Ovary (tissue), 3 donors: ENCODE measurements around the gene CEP128.

Experiments used
- CTCF ChIP-seq, 3 donors: fragments of 450-650 bp in 2 of 3; fragments of 200-600 bp in 1 of 3; IDR thresholded peaks; one replicate each; pipeline versions ENCODE4 v1.5.1 to v1.8.0; 2016 to 2022; ENCODE audit warnings: antibody characterized with exemption in 3 of 3, mild to moderate bottlenecking in 1 of 3
- POLR2A ChIP-seq: fragments of 450-650 bp; IDR thresholded peaks from one replicate; pipeline ENCODE4 v1.6.1; 2017; ENCODE audit warnings: antibody characterized with exemption, mild to moderate bottlenecking, moderate library complexity
- donor health status: DM: no; HTN: no; CAD: no.

GRCh38 chr14:80941241-80942185, at the start of gene CEP128:
- TF ChIP-seq CTCF (IDR thresholded peaks at IDR 0.05) (no peak), POLR2A (no peak)
